ENCODE measurements around the gene RTN3.

The RTN3 gene

GRCh38 chr11:63791495-63792167 is 110.3 kb downstream of the RTN3 start:
- WGBS (ENCODE audit: extremely low coverage, insufficient coverage, insufficient read length) = no CpG with 5 or more reads among the region's 6 CpGs
- no peak overlapping the region for H4K12ac ChIP-seq (ENCODE audit: low read depth, low read length)
- no peak for DNase-seq

GRCh38 chr11:63793161-63793560 is 111.9 kb downstream of the RTN3 start:
- H3K27me3 ChIP-seq (ENCODE audit: insufficient read depth, low read length) = no peaks in the 10 kb centered on the region

More at GRCh38 chr11:63791495-63792167, 110.3 kb downstream of the RTN3 start:
- Histone ChIP-seq H3K18ac (ENCODE audit: low read length) (no peak overlapping the region), H3K79me2 (ENCODE audit: control insufficient read depth, insufficient read depth, low read length, poor library complexity) (no peaks in the 10 kb centered on the region), H3K9me3 (ENCODE audit: insufficient read depth, low read depth, low read length) (peaks cover 6% of the 10 kb centered on the region), H3K27me3 (ENCODE audit: insufficient read depth, low read length) (no peaks in the 10 kb centered on the region), H3K36me3 (ENCODE audit: control insufficient read depth in 1 of 2, insufficient read depth in 2 of 2, low read length in 2 of 2) (no peaks in the 10 kb centered on the region), H3K9ac (ENCODE audit: low read length) (no peak overlapping the region), H3K4me1 (ENCODE audit: control insufficient read depth in 1 of 2, insufficient read depth in 2 of 2, low read length in 2 of 2) (no peaks in the 10 kb centered on the region), H3K79me1 (ENCODE audit: low read length) (no peaks in the 10 kb centered on the region), H3K4me2 (ENCODE audit: low read length) (no peak overlapping the region), H3K4me3 (ENCODE audit: low read depth, low read length) (no peak overlapping the region), H4K8ac (ENCODE audit: low read depth, low read length) (no peak overlapping the region), H4K91ac (ENCODE audit: low read depth, low read length) (peak overlapping the region; percentile 47), H2BK120ac (ENCODE audit: insufficient read depth, low read length, poor library complexity) (no peak overlapping the region), H3K23ac (ENCODE audit: low read length) (no peak overlapping the region), H3K14ac (ENCODE audit: low read length) (no peak overlapping the region), H2BK5ac (ENCODE audit: low read depth, low read length, poor library complexity) (no peak overlapping the region), H2AFZ (ENCODE audit: insufficient read depth, low read length, poor library complexity) (no peak overlapping the region), H3K4ac (ENCODE audit: low read depth, low read length) (no peak overlapping the region), H2BK12ac (ENCODE audit: low read length) (no peak overlapping the region), H3K27ac (ENCODE audit: low read depth, low read length) (no peak overlapping the region), H2AK5ac (ENCODE audit: low read length) (no peak overlapping the region)

GRCh38 chr11:63795066-63795465 is 113.8 kb downstream of the RTN3 start:
- Histone ChIP-seq H3K14ac (ENCODE audit: low read length) (no peak overlapping the region), H4K12ac (ENCODE audit: low read depth, low read length) (no peak overlapping the region), H3K27ac (ENCODE audit: low read depth, low read length) (no peak overlapping the region), H2AK5ac (ENCODE audit: low read length) (no peak overlapping the region), H3K9me3 (ENCODE audit: insufficient read depth, low read depth, low read length) (peaks cover 6% of the 10 kb centered on the region), H3K79me1 (ENCODE audit: low read length) (no peaks in the 10 kb centered on the region), H2BK12ac (ENCODE audit: low read length) (no peak overlapping the region), H3K23ac (ENCODE audit: low read length) (no peak overlapping the region), H3K4ac (ENCODE audit: low read depth, low read length) (no peak overlapping the region), H4K91ac (ENCODE audit: low read depth, low read length) (no peak overlapping the region), H3K18ac (ENCODE audit: low read length) (no peak overlapping the region), H2AFZ (ENCODE audit: insufficient read depth, low read length, poor library complexity) (no peak overlapping the region), H2BK5ac (ENCODE audit: low read depth, low read length, poor library complexity) (no peak overlapping the region), H4K8ac (ENCODE audit: low read depth, low read length) (no peak overlapping the region), H3K36me3 (ENCODE audit: control insufficient read depth in 1 of 2, insufficient read depth in 2 of 2, low read length in 2 of 2) (no peaks in the 10 kb centered on the region), H3K4me3 (ENCODE audit: low read depth, low read length) (no peak overlapping the region), H2BK120ac (ENCODE audit: insufficient read depth, low read length, poor library complexity) (no peak overlapping the region), H3K4me1 (ENCODE audit: control insufficient read depth in 1 of 2, insufficient read depth in 2 of 2, low read length in 2 of 2) (no peaks in the 10 kb centered on the region), H3K9ac (ENCODE audit: low read length) (no peak overlapping the region), H3K4me2 (ENCODE audit: low read length) (no peak overlapping the region), H3K79me2 (ENCODE audit: control insufficient read depth, insufficient read depth, low read length, poor library complexity) (no peaks in the 10 kb centered on the region), H3K27me3 (ENCODE audit: insufficient read depth, low read length) (no peaks in the 10 kb centered on the region)
- no CpG with 5 or more reads among the region's 11 CpGs for WGBS (ENCODE audit: extremely low coverage, insufficient coverage, insufficient read length)
- DNase-seq = no peak

More at GRCh38 chr11:63793161-63793560, 111.9 kb downstream of the RTN3 start:
- Histone ChIP-seq H3K18ac (ENCODE audit: low read length) (no peak overlapping the region), H3K4me3 (ENCODE audit: low read depth, low read length) (no peak overlapping the region), H3K4me1 (ENCODE audit: control insufficient read depth in 1 of 2, insufficient read depth in 2 of 2, low read length in 2 of 2) (no peaks in the 10 kb centered on the region), H3K79me1 (ENCODE audit: low read length) (no peaks in the 10 kb centered on the region), H3K9ac (ENCODE audit: low read length) (no peak overlapping the region), H4K91ac (ENCODE audit: low read depth, low read length) (no peak overlapping the region), H4K8ac (ENCODE audit: low read depth, low read length) (no peak overlapping the region), H3K9me3 (ENCODE audit: insufficient read depth, low read depth, low read length) (peaks cover 6% of the 10 kb centered on the region), H3K27ac (ENCODE audit: low read depth, low read length) (no peak overlapping the region), H3K14ac (ENCODE audit: low read length) (no peak overlapping the region), H2AK5ac (ENCODE audit: low read length) (no peak overlapping the region), H3K23ac (ENCODE audit: low read length) (no peak overlapping the region), H2BK120ac (ENCODE audit: insufficient read depth, low read length, poor library complexity) (no peak overlapping the region), H3K4ac (ENCODE audit: low read depth, low read length) (no peak overlapping the region), H3K4me2 (ENCODE audit: low read length) (no peak overlapping the region), H2BK12ac (ENCODE audit: low read length) (no peak overlapping the region), H3K79me2 (ENCODE audit: control insufficient read depth, insufficient read depth, low read length, poor library complexity) (no peaks in the 10 kb centered on the region), H2BK5ac (ENCODE audit: low read depth, low read length, poor library complexity) (no peak overlapping the region), H2AFZ (ENCODE audit: insufficient read depth, low read length, poor library complexity) (no peak overlapping the region), H3K36me3 (ENCODE audit: control insufficient read depth in 1 of 2, insufficient read depth in 2 of 2, low read length in 2 of 2) (no peaks in the 10 kb centered on the region), H4K12ac (ENCODE audit: low read depth, low read length) (no peak overlapping the region)
- DNase-seq = no peak

DNA sequence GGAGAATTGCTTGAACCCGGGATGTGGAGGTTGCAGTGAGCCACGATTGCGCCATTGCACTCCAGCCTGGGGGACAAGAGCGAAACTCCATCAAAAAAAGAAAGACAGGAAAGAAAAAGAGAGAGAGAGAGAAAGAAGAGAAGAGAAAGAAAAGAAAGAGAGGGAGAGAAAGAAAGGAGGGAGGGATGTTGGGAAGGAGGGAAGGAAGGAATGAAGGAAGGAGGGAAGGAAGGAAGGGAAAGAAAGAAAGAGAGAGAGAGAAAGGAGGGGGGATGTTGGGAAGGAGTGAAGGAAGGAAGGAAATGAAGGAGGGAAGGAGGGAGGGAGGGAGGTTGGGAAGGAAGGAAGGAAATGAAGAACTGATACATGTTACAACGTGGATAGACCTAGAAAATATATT is 119.6 kb downstream of the RTN3 start:
- H3K79me2 ChIP-seq (ENCODE audit: control insufficient read depth, insufficient read depth, low read length, poor library complexity) = no peaks in the 10 kb centered on the region
- no peak overlapping the region for H3K18ac ChIP-seq (ENCODE audit: low read length)
- no peak overlapping the region for H3K23ac ChIP-seq (ENCODE audit: low read length)
- WGBS (ENCODE audit: extremely low coverage, insufficient coverage, insufficient read length) = no CpG with 5 or more reads among the region's 5 CpGs
- H2BK12ac ChIP-seq (ENCODE audit: low read length) = no peak overlapping the region
- H3K9ac ChIP-seq (ENCODE audit: low read length) = no peak overlapping the region
- H3K14ac ChIP-seq (ENCODE audit: low read length) = no peak overlapping the region
- no peaks in the 10 kb centered on the region for H3K27me3 ChIP-seq (ENCODE audit: insufficient read depth, low read length)
- H3K4me1 ChIP-seq (ENCODE audit: control insufficient read depth in 1 of 2, insufficient read depth in 2 of 2, low read length in 2 of 2) = peaks cover 13 to 19% of the 10 kb centered on the region in 2 experiments
- H3K4me2 ChIP-seq (ENCODE audit: low read length) = no peak overlapping the region
- H2AFZ ChIP-seq (ENCODE audit: insufficient read depth, low read length, poor library complexity) = no peak overlapping the region
- H4K91ac ChIP-seq (ENCODE audit: low read depth, low read length) = no peak overlapping the region
- DNase-seq = no peak
- H3K9me3 ChIP-seq (ENCODE audit: insufficient read depth, low read depth, low read length) = no peaks in the 10 kb centered on the region
- H2BK120ac ChIP-seq (ENCODE audit: insufficient read depth, low read length, poor library complexity) = no peak overlapping the region
- no peak overlapping the region for H3K4ac ChIP-seq (ENCODE audit: low read depth, low read length)
- no peak overlapping the region for H3K27ac ChIP-seq (ENCODE audit: low read depth, low read length)
- H3K36me3 ChIP-seq (ENCODE audit: control insufficient read depth in 1 of 2, insufficient read depth in 2 of 2, low read length in 2 of 2) = no peaks in the 10 kb centered on the region
- no peak overlapping the region for H4K12ac ChIP-seq (ENCODE audit: low read depth, low read length)
- no peak overlapping the region for H2BK5ac ChIP-seq (ENCODE audit: low read depth, low read length, poor library complexity)
- no peak overlapping the region for H2AK5ac ChIP-seq (ENCODE audit: low read length)
- H4K8ac ChIP-seq (ENCODE audit: low read depth, low read length) = no peak overlapping the region
- H3K4me3 ChIP-seq (ENCODE audit: low read depth, low read length) = no peak overlapping the region
- peaks cover 7% of the 10 kb centered on the region for H3K79me1 ChIP-seq (ENCODE audit: low read length)

All from trophoblast cell (in vitro differentiated cells and primary cell).